Vagina (tissue), 2 donors: ENCODE measurements around the gene XCL2.

Experiments
- CTCF ChIP-seq, 3 experiments: fragments of 450-650 bp in 2 of 3; fragments of 200-600 bp in 1 of 3; sonication (generic) in 1 of 3; IDR thresholded peaks; one replicate each; pipeline ENCODE4 v1.5.1; 2017 to 2019; ENCODE audit warnings: antibody characterized with exemption in 3 of 3, mild to moderate bottlenecking in 2 of 3, moderate library complexity in 2 of 3
- POLR2A ChIP-seq, 2 donors: fragments of 450-650 bp; IDR thresholded peaks; one replicate each; pipeline ENCODE4 v1.6.1; 2017; ENCODE audit warnings: antibody characterized with exemption in 2 of 2, mild to moderate bottlenecking in 2 of 2, moderate library complexity in 2 of 2
- POLR2AphosphoS5 ChIP-seq, 2 donors: sonication (generic); formaldehyde crosslinking; IDR thresholded peaks; one replicate each; pipeline ENCODE4 v1.9.0; 2017; ENCODE audit warnings: antibody characterized with exemption in 2 of 2, mild to moderate bottlenecking in 2 of 2, low read depth in 1 of 2; ENCODE audit not compliant: insufficient read depth in 1 of 2

GRCh38 chr1:168589167-168589566 is 45.4 kb upstream of the XCL2 start:
- TF ChIP-seq CTCF (IDR thresholded peaks at IDR 0.05), result no peak
- TF ChIP-seq POLR2A (IDR thresholded peaks at IDR 0.05), result no peak
- no peak for TF ChIP-seq POLR2AphosphoS5 (IDR thresholded peaks at IDR 0.05; ENCODE audit: insufficient read depth in 1 of 2, low read depth in 1 of 2)
